ENCODE data around the gene TENM4.

TENM4 gene

DNA sequence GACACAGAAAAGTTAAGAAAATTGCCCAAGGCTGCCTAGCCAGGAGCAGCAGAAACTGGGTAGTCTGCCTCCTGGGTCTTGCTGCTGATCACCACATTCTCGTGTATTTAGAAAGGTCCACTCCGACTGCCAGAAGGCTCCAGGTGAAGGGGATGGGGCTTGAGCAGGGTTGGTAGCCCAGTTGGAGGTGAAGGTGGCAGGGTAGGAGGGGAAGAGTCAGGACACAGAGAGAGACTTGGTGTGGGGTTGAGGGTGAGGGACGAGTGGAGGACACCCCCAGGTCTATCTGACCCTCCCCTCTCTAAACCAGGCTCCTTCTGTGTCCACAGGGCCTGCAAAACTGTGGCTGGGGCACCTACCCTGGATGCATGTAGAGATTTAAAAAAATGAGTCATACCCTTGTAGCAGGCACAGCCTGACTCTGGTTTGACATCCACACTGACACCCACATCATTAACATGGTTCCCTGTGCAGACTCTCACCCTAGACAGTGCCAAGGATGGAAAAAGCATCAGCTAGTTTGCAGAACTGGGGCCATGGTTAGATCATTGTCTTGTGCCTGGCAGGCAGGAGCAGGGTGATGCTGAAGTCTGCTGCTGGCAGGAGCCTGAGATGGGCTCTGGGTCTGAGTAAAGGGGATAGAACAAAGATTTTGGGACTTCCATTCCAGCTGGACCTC lies 273.2 kb downstream of the TENM4 start:
- Histone ChIP-seq H3K9me3 (no peaks in the 10 kb centered on the region), H3K36me3 (no peaks in the 10 kb centered on the region), H3K4me1 (peaks cover 0 to 3% (median 0%) of the 10 kb centered on the region in 4 donors), H3K27ac (no peak overlapping the region), H3K4me3 (no peak overlapping the region), H3K27me3 (no peaks in the 10 kb centered on the region)
- no peak for DNase-seq
- no peak for TF ChIP-seq CTCF (IDR thresholded peaks at IDR 0.05)
- intact Hi-C loops (cut with DNase I; ENCODE audit: low total_unique reads) = no loop called here

GRCh38 chr11:79165908-79166307 lies 274.9 kb downstream of the TENM4 start:
- Histone ChIP-seq H3K4me1 (no peaks in the 10 kb centered on the region), H3K27me3 (no peaks in the 10 kb centered on the region)
- intact Hi-C loops (cut with DNase I; ENCODE audit: low total_unique reads) = no loop called here

GRCh38 chr11:79160791-79161403 lies 279.9 kb downstream of the TENM4 start:
- no peaks in the 10 kb centered on the region for H3K4me1 ChIP-seq
- intact Hi-C loops (cut with DNase I; ENCODE audit: low total_unique reads) = no loop called here
- no peak for DNase-seq
- no peak overlapping the region for H3K27ac ChIP-seq
- no peaks in the 10 kb centered on the region for H3K27me3 ChIP-seq
- TF ChIP-seq CTCF (IDR thresholded peaks at IDR 0.05) = peak in 1 of 2 experiments; percentile 36
- H3K4me3 ChIP-seq = no peak overlapping the region
- no peaks in the 10 kb centered on the region for H3K9me3 ChIP-seq
- H3K36me3 ChIP-seq = no peaks in the 10 kb centered on the region

More at GRCh38 chr11:79165908-79166307, 274.9 kb downstream of the TENM4 start:
- Histone ChIP-seq H3K4me3 (no peak overlapping the region), H3K27ac (no peak overlapping the region), H3K9me3 (no peaks in the 10 kb centered on the region), H3K36me3 (no peaks in the 10 kb centered on the region)
- DNase-seq = no peak
- no peak for TF ChIP-seq CTCF (IDR thresholded peaks at IDR 0.05)

- Histone ChIP-seq H3K27ac (no peak overlapping the region), H3K9me3 (no peaks in the 10 kb centered on the region), H3K4me1 (no peaks in the 10 kb centered on the region), H3K36me3 (no peaks in the 10 kb centered on the region), H3K4me3 (no peak overlapping the region), H3K27me3 (no peaks in the 10 kb centered on the region)
- no peak for TF ChIP-seq CTCF (IDR thresholded peaks at IDR 0.05)
- intact Hi-C loops (cut with DNase I; ENCODE audit: low total_unique reads) = no loop called here
- DNase-seq = no peak
Measured at GRCh38 chr11:79159657-79160450, 281.0 kb downstream of the TENM4 start.

DNA sequence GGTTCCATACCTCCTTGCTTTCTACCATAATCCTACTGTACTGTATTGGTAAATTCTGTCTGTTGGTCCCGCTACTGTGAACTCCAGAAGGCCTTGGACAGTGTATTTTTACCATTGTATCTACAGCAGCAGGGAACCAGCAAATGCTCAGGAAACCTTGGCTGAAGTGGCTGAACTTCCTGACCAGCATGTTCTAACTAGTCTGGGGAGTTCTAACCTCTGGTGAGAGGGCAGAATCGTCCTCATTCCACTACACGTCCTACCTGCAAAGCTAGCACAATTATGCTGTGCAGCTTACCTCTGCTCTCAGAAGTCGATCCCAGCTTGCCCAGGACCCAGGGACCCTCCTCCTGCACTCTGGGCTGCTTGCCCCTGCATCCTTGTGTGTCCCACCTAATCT lies 283.1 kb downstream of the TENM4 start:
- intact Hi-C loops (cut with DNase I; ENCODE audit: low total_unique reads) = no loop called here
- Histone ChIP-seq H3K36me3 (no peaks in the 10 kb centered on the region), H3K27me3 (no peaks in the 10 kb centered on the region), H3K4me1 (peaks cover 0 to 11% (median 6%) of the 10 kb centered on the region in 4 donors), H3K27ac (no peak overlapping the region), H3K9me3 (no peaks in the 10 kb centered on the region), H3K4me3 (no peak overlapping the region)
- no peak for TF ChIP-seq CTCF (IDR thresholded peaks at IDR 0.05)
- DNase-seq = no peak
